ENCODE data around the gene SUPT20HL2. TPM values are rescaled to one million over a fixed set of nuclear protein-coding genes. Genes with fewer than 3 reads are reported as not detected.

The SUPT20HL2 gene
- total RNA-seq, 1 experiment from 2014 or later, result not detected

GRCh38 chrX:24262309-24262708 is 51.6 kb downstream of the SUPT20HL2 start:
- BruUV-seq (replicated peaks), result no TSS peak
- H3K4me1 ChIP-seq (ENCODE audit: insufficient read depth, low read length), result peaks cover 8% of the 10 kb centered on the region
- no peak overlapping the region for H3K27ac ChIP-seq (ENCODE audit: low read length)
- intact Hi-C loops (cut with micrococcal nuclease), result loop anchor here (10.0 kb wide), 1 partner anchor 82 kb away; no protein-coding TSS in a partner anchor
- no peaks in the 10 kb centered on the region for H3K9me2 ChIP-seq (replicated peaks; ENCODE audit: low read length)
- no peak for TF ChIP-seq EZH2phosphoT487 (IDR thresholded peaks at IDR 0.05; ENCODE audit: borderline replicate concordance, low read length)
- TF ChIP-seq CTCF (conservative IDR thresholded peaks at IDR 0.05; ENCODE audit: low read depth, low read length), result no peak
- no peak for TF ChIP-seq EZH2 (IDR thresholded peaks at IDR 0.05; ENCODE audit: low read length, unreplicated experiment)
- H3K36me3 ChIP-seq (ENCODE audit: low read depth, low read length), result no peaks in the 10 kb centered on the region
- H3K4me2 ChIP-seq (ENCODE audit: low read length), result no peak overlapping the region
- no peaks in the 10 kb centered on the region for H3K79me2 ChIP-seq (ENCODE audit: low read length)
- H2AFZ ChIP-seq (ENCODE audit: low read length), result no peak overlapping the region
- no peak overlapping the region for H3K4me3 ChIP-seq (ENCODE audit: low read length)
- ATAC-seq (no peak), DNase-seq (no peak)
- H3K9me3 ChIP-seq (ENCODE audit: low read length), result no peaks in the 10 kb centered on the region
- ChIA-PET CTCF (no interaction called here), POLR2A (ENCODE audit: unreplicated experiment) (no interaction called here)
- H4K20me1 ChIP-seq (ENCODE audit: low read length), result no peaks in the 10 kb centered on the region
- H3K27me3 ChIP-seq (ENCODE audit: low read length), result no peaks in the 10 kb centered on the region
- H3F3A ChIP-seq (ENCODE audit: low read length, unreplicated experiment), result no peaks in the 10 kb centered on the region
- no peak overlapping the region for H3K9ac ChIP-seq (ENCODE audit: low read length)

Other genes starting within 250 kb of the SUPT20HL2 start
- gene ZFX, start 164.3 kb downstream of the SUPT20HL2 start, total RNA-seq (2014; rRNA removed), result 21.0 and 25.9 TPM in 2 replicates
- gene SUPT20HL1, start 46.6 kb upstream of the SUPT20HL2 start, total RNA-seq (2014; rRNA removed), result not detected in 2 replicates
- 22.6 and 24.4 TPM in 2 replicates for gene PDK3, start 151.2 kb upstream of the SUPT20HL2 start, total RNA-seq (2014; rRNA removed)

All from PC-3 (cell line).